WI38 (cell line): ENCODE measurements around the gene RIMS4.

ENCODE experiments used
- H3K4me3 ChIP-seq: 2 replicates; pipeline ENCODE4 v1.5.1; 2011; ENCODE audit warnings: low read depth, mild to moderate bottlenecking, control low read depth, low read length
- TF ChIP-seq, protein P1 (sequence below): IDR thresholded peaks from 2 replicates; pipeline ENCODE4 v1.5.1; 2012; ENCODE audit warnings: low read depth, mild to moderate bottlenecking, control low read depth, low read length

Gene RIMS4

DNA sequence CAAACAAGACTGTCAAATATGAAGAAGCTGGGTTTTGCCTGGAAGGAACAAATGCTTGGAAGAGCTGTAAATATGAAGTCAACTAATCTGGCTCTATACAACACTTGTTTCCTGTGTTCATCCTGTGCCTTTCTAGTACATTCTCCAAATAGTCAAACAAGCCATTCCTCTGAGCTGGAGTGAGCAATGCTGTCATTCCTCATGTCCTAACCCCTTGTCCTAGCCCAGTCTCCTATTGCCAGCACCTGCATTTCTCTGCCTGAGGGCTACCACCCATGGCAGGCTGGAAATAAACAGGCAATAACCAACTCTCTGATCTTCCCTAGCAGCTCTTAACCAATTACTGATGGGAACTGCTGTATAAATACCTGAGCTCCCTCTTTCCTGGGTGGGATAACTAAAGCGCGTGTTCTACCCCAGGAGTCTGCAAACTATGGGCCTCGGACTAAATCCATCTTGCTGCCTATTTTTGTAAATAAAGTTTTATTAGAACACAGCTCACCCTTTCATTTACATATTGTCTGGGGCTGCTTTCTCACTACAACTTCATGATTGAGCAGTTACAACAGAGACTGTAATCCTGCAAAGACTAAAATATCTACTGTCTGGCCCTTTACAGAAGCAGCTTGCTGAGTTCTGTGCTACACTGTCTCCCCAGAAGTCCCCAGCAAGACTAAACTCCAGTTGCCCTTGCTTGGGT is 13.4 kb downstream of the RIMS4 start:
- TF ChIP-seq, protein P1, sequence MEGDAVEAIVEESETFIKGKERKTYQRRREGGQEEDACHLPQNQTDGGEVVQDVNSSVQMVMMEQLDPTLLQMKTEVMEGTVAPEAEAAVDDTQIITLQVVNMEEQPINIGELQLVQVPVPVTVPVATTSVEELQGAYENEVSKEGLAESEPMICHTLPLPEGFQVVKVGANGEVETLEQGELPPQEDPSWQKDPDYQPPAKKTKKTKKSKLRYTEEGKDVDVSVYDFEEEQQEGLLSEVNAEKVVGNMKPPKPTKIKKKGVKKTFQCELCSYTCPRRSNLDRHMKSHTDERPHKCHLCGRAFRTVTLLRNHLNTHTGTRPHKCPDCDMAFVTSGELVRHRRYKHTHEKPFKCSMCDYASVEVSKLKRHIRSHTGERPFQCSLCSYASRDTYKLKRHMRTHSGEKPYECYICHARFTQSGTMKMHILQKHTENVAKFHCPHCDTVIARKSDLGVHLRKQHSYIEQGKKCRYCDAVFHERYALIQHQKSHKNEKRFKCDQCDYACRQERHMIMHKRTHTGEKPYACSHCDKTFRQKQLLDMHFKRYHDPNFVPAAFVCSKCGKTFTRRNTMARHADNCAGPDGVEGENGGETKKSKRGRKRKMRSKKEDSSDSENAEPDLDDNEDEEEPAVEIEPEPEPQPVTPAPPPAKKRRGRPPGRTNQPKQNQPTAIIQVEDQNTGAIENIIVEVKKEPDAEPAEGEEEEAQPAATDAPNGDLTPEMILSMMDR: no peak
- no peak overlapping the region for H3K4me3 ChIP-seq

DNA sequence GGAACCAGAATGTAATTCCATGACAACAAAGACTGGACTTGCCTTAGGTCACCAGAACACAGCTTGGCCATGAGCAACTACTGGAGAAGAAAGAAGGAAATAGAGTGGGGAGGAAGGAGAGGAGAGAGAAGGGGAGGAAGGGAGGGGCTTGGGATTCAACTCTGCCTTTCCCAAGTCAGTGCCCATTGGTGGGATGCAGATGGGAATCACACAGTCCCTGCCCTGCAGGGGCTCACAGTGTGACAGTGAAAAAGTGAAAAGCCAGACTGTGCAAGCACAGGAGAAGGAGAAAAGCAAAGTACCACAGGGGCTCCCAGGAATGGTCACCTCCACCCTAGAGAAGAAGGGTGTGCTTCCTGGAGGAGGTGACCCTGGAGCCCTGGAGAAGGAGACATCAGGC is 14.0 kb downstream of the RIMS4 start:
- H3K4me3 ChIP-seq: no peak overlapping the region
- TF ChIP-seq, protein P1: no peak

DNA sequence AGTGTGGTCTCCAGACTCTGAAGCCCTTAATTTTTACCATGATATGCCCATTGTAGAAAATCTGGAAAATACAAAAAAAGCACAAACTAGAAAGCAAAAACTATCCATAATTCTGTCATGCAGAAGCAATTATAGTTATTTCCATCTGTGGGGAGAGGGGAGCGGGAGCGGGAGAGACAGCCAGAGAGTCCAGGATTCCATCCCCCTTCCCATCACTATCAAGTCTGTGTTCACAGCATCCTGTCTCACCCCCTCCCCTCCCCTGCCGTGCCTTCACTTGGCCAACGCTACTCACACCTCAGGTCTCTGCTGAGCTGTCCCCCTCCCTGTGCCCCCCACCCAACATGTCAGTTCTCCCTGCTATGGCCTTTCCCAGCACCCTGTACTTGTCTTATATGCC is 14.5 kb downstream of the RIMS4 start:
- TF ChIP-seq, protein P1: no peak

DNA sequence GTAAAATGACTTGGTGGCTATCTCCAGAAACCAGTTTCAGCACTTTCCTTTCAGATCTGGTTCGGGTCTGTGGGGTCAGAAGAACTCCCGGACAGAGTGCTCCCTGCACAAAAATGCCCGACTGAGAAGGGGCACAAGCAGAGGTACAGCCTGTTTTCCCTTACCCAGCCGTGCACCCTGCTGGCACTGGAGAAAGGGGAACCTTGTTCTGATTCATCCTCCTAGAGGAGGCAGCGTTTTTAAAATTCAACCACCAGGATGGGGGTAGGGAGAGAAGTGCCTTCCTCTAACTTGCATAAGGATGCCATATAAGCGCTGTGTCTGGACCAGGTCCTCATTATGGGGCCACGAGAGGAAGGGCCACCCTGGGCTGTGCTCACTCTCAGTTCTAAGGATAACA is 17.6 kb downstream of the RIMS4 start:
- no peak overlapping the region for H3K4me3 ChIP-seq
- TF ChIP-seq, protein P1: no peak

More for the DNA sequence above, 14.5 kb downstream of the RIMS4 start:
- H3K4me3 ChIP-seq: no peak overlapping the region

DNA sequence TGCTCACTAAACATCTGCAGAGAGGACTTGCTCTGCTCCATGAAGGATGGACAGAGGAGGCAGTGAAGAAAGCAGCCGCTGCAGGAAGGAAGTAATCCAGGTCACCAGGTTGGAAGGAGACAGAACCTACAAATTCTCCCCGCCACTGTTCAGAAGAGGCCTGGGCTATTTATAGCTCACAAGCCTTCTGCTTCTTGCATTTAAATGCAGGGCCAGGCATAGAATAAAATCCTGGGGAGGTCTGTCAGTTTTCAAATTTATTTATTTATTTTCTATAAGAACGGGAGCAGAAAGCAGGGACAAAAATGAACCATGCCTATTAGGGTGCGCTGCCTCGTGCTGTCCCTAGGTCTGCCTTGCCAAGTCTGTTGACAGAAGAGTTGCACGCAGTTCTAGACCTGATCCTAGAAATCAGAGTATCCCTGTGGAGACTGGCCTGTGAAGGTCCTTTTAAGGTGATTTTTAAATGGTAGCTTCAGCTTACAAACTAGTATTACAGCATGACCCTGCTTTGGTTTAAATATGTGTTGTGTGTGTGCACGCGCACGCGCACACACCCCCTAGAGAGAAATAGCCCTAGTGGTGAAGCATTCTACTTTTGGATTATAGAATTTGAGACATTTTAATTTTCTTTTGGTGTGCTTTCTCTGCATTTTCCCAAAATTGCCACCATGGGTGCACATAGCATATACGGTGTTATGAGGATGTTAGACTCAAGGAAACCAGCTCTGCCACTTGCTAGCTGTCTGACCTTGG is 19.5 kb downstream of the RIMS4 start:
- TF ChIP-seq, protein P1: no peak
- no peak overlapping the region for H3K4me3 ChIP-seq

DNA sequence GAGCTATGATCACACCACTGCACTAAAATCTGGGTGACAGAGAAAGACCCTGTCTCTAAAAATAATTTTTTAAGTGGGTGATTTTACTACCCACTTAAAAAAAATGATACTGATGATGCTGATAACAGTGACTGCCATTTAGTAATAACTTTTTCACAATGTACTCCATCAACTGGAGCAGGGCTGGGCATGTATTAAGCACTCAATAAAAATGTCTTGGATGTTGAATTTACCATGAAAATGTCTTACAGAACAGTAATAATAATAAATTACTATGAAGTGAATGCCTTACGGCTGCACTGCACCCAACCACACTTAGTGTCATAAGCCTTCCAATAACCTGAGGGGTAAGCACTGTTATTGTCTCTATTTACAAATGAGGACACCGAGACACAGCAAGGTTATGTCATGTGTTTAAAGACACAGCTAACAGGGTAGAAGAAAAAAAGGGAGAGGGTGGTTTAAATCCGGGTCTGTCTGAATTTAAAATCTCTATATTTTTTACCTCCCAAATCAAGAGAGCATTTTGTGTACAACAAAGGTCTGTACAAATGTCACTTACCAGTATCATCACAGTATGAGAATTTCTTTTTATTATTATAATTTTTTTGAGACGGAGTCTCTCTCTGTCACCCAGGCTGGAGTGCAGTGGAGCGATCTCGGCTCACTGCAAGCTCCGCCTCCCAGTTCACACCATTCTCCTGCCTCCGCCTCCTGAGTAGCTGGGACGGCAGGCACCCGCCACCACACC is 21.5 kb downstream of the RIMS4 start:
- H3K4me3 ChIP-seq: no peak overlapping the region
- TF ChIP-seq, protein P1: no peak
